ENCODE measurements around the gene RYR3. TPM values are rescaled to one million over a fixed set of nuclear protein-coding genes. Genes with fewer than 3 reads are reported as not detected.
A peak's percentile ranks its signal among the peaks of the same experiment; 100 is the strongest.

RYR3 gene
- total RNA-seq, 1 experiment from 2014 or later: under 0.01 TPM

- DNase-seq (ENCODE audit: low read depth): no peak
Measured at GRCh38 chr15:33382491-33382890, 71.7 kb downstream of the RYR3 start.

DNA sequence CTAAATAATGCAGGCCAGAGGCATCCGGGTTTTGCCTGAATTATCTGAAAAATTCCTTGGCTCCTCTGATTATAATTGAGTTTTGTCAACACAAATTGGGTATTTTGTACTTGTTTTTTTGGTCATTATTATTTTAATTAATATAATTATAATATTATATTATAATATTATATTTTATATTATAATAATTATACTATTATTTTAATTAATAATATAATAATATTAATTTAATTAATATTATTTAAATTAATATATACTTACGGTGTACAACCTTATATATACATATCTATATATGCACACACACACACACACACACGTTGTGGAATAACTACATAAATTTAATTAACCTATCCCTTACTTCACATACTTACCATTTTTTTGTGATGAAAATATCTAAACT lies 73.5 kb downstream of the RYR3 start:
- DNase-seq (ENCODE audit: low read depth): no peak

DNA sequence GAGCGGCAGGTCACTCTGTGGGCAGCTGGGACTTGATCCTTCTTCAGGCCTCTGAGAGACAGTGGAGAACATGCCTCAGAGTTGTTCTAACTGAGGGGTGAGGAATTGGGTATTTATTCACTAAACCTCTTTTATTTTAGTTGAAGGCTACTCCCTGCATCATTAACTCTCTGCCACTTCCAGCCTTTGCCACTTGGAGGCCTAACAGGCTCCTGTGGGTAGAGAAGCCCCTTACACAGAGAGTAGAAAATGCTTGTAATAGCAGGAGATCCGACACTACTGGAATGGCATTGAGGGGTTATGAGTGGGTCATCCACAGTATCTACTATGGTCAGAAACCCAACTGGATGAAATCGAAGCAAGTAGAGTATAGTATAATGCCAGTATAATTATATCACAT lies 81.7 kb downstream of the RYR3 start:
- DNase-seq (ENCODE audit: low read depth): no peak

- no peak for DNase-seq (ENCODE audit: low read depth)
Measured at GRCh38 chr15:33393546-33393945, 82.8 kb downstream of the RYR3 start.

DNA sequence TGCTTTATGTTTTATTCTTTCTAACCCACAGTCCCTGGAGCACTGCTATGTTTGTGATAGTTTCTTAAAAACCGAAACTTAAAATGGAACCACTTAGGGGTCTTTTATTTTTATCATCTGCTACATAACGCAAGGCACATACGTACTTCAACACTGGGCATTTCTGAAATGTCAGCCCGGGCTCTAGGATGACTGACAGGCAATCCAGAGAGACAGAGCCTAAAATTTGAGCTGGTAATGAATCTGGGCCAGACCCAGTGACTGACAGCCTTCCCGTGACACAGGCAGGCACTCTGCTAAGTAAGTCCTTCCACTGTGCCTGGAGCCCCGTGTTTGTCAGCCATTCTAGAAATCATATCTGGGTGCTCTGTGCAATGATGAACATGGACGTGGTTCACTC lies 84.6 kb downstream of the RYR3 start:
- DNase-seq (ENCODE audit: low read depth): no peak

DNA sequence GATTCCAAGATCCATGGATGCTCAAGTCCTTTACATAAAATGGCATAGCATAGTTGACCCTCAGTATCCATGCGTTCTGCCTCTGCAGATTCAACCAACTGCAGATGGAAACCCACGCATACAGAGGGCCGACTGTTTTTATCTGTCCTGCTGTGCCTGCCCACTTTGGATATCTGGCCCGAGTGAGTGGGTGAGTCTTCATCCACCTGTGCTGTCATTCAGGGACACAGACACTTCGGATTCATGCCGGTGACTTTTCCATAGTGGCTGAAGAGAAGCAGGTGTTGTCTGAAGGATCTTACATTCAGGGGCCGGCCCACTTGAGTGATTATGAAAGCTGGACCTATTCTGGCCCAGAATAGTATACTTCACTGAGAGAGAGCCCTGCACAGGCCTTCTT lies 85.1 kb downstream of the RYR3 start:
- DNase-seq (ENCODE audit: low read depth): no peak

- DNase-seq (ENCODE audit: low read depth): no peak
Measured at GRCh38 chr15:33396475-33396874, 85.7 kb downstream of the RYR3 start.

- no peak for DNase-seq (ENCODE audit: low read depth)
Measured at GRCh38 chr15:33398555-33398954, 87.8 kb downstream of the RYR3 start.

GRCh38 chr15:33400941-33401340 lies 90.2 kb downstream of the RYR3 start:
- DNase-seq (ENCODE audit: low read depth): no peak

- DNase-seq (ENCODE audit: low read depth): no peak
Measured at GRCh38 chr15:33402600-33402999, 91.8 kb downstream of the RYR3 start.

- no peak for DNase-seq (ENCODE audit: low read depth)
Measured at GRCh38 chr15:33405096-33405495, 94.3 kb downstream of the RYR3 start.

DNA sequence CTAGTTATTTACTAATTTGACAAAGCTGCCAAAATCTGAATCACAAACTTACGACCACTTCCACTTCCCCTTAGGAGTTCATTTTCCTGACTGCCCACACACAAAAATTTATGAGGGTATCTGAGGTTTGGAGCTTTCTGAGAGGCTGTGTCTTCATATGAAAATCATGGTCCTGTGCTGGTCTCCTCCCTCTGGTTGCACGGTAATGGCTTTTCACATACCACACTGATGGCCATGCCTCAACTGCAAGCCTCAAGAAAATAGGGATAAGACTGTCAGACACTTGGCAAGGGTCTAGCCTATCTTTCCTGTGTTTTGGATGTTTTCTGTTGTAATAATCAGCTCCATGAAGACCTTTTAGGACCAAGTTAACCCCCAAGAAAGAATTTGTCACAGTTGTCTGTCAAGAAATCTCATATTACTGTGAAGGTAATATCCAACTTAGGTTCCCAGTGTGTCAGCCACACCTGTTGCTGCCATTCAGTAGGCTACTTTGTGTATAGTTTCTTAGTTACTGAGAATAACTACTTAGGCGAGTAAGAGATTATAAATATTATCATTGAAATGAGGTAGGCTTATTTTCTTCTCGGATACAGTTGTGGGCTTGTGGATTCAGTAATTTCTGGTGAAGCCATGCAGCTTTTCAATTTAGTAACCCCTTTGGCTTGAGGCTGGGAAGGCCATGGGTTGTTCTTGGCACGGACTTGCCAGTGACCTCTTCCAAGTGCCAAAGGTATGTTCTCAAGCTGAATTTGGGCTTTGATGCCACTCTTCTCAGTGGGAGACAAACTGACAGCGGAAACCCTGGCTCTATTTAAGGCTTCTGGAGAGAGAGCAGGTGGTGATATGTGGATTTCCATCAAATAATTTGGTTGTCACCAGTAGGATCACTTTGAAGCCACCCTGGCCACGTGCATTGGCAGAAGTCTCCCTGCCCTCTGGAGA lies 101.1 kb downstream of the RYR3 start:
- DNase-seq (ENCODE audit: low read depth): no peak

DNA sequence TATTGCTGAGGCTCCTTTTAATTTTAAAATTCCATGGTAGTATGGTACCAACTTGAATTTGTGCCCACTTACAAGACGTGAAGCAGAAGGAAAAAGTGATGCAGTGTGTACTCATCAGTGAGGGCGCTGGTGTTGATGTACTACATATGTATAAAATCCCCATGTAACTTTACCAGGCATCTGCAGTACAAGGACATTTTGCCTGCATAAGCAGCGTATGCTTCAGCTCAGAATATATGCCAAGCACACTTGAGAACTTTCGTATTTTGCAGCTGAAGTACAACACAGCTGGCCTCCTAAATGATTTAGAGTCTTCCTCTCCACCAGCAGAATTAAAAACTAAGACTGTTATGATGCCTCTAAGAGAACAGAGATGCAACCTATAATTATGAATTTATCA lies 108.9 kb downstream of the RYR3 start:
- DNase-seq (ENCODE audit: low read depth): no peak

GRCh38 chr15:33424025-33424424 lies 113.3 kb downstream of the RYR3 start:
- no peak for DNase-seq (ENCODE audit: low read depth)

DNA sequence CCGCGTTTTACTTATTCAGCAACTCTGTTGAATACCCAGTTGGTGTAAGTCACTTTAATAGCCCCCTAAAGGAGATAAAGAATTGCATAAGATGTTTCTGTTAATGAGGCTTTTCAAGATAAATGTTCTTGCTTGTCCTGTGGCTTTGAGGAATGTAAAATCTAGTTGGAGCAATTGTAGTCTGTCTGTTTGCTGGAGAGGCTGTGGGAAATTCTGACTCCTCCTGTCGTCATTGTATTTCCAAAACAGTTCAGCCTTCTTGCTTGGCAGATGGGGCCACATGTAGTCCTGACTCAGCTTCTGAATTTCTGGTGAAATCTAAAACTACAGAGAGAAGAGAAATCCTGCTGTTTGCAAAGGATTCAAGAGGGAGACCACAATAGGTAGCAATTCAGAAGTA lies 114.4 kb downstream of the RYR3 start:
- peak; percentile 13 for DNase-seq (ENCODE audit: low read depth)

DNA sequence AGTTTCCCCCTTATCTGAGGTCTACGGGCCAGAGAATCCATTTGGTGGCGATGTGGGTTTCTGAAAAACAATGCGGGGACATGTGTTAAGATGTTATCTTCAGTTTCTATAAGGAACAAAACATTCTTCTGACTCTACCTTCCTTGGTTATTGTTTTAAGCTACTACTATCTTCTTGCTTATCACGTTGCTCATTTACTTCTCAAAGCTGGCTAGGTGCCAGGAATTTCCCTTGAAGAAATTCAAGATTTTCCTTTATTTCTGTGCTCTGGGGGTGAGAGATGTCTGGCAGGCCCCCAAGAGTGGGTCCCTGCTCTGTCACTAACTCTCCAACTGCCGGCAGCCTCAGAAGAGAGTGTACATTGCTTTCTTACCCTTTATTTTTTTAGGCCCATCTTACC lies 119.8 kb downstream of the RYR3 start:
- DNase-seq (ENCODE audit: low read depth): no peak

DNA sequence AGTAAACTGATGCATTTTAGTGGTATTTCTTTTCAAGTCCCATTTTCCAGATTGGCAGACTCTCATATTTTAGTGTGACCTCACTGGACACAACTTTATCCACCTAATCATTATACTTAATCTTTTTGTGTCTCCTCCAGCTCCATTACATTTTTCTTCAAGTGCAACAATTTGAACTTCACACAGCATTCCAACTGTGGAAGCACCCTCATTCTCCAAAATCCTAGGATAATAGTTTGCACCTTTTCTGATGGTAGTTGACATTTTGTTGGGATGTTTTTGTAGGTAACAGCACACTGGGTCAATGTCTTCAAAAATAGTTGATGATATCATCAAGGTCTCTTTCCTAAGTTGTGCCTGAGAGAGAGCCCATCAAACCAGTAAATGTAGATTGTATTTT lies 123.1 kb downstream of the RYR3 start:
- DNase-seq (ENCODE audit: low read depth): no peak

- DNase-seq (ENCODE audit: low read depth): no peak
Measured at GRCh38 chr15:33438396-33438795, 127.6 kb downstream of the RYR3 start.

DNA sequence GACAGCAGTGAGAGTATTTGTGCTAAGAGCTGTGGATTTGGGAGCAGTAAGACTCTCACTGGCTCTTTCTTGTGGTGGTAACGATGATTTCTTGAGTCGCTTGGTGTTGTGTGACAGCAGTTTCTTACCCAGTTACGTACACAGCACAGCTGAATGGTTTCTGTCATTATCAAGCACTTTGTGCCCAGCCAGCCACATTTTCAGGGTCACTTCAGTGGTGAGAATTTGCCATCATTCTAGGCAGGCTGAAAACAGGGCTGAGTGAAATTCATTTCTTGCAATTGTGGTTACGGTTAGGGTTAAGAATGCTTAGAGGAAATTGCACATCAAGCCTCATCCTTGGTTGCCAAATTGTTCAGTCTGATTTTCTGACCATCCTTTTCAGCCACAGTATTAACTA lies 130.1 kb downstream of the RYR3 start:
- DNase-seq (ENCODE audit: low read depth): no peak

GRCh38 chr15:33442449-33442848 lies 131.7 kb downstream of the RYR3 start:
- DNase-seq (ENCODE audit: low read depth): no peak

- DNase-seq (ENCODE audit: low read depth): no peak
Measured at GRCh38 chr15:33443708-33444107, 132.9 kb downstream of the RYR3 start.

- no peak for DNase-seq (ENCODE audit: low read depth)
Measured at GRCh38 chr15:33445984-33446383, 135.2 kb downstream of the RYR3 start.

- DNase-seq (ENCODE audit: low read depth): no peak
Measured at GRCh38 chr15:33448151-33448550, 137.4 kb downstream of the RYR3 start.

All from RPMI7951 (cell line).